K562 (cell line): ENCODE results near the gene SH2D4B. TPM values are rescaled to one million over a fixed set of nuclear protein-coding genes. Genes with fewer than 3 reads are reported as not detected.

Experiments
- ATF7 ChIP-seq: fragments of 450-650 bp; IDR thresholded peaks from 2 replicates; pipeline ENCODE4 v1.7.1; 2014; ENCODE audit warnings: mild to moderate bottlenecking, moderate library complexity
- ETV6 ChIP-seq, 3 experiments: fragments of 150-350 bp in 1 of 3; sonication (generic) in 1 of 3; formaldehyde crosslinking in 1 of 3; IDR thresholded peaks; 2 replicates each; pipeline versions ENCODE4 v1.6.1 to v1.8.0; 2014 to 2022; ENCODE audit warnings: borderline replicate concordance in 2 of 3, low read depth in 2 of 3, antibody characterized with exemption in 1 of 3, low read length in 1 of 3, mild to moderate bottlenecking in 1 of 3, missing genetic modification reagents in 1 of 3
- MAFF ChIP-seq: IDR thresholded peaks from 2 replicates; pipeline ENCODE4 v1.6.1; 2012; ENCODE audit warnings: low read length, improper control_type of control experiment
- MAFG ChIP-seq: fragments of 450-650 bp; conservative IDR thresholded peaks from 2 replicates; pipeline ENCODE4 v1.6.1; 2016; ENCODE audit warnings: missing genetic modification characterization, missing compliant biosample characterization
- NCOA6 ChIP-seq: fragments of 450-650 bp; IDR thresholded peaks from 2 replicates; pipeline ENCODE4 v1.6.1; 2017; ENCODE audit warnings: mild to moderate bottlenecking
- NEUROD1 ChIP-seq: fragments of 150-350 bp; IDR thresholded peaks from 2 replicates; pipeline ENCODE4 v1.6.1; 2014; ENCODE audit warnings: borderline replicate concordance, low read length, low read depth; ENCODE audit not compliant: partially characterized antibody
- PTRF ChIP-seq: fragments of 450-650 bp; IDR thresholded peaks from 2 replicates; pipeline ENCODE4 v1.6.1; 2016; ENCODE audit warnings: mild to moderate bottlenecking, missing genetic modification characterization, missing compliant biosample characterization
- RFX7 ChIP-seq: fragments of 250-450 bp; sonication (Bioruptor Pico); IDR thresholded peaks from 2 replicates; pipeline ENCODE4 v1.5.1; 2021; ENCODE audit warnings: mild to moderate bottlenecking
- SMARCE1 ChIP-seq: fragments of 450-650 bp; IDR thresholded peaks from 2 replicates; pipeline ENCODE4 v1.7.1; 2016; ENCODE audit warnings: mild to moderate bottlenecking
- SPI1 ChIP-seq: IDR thresholded peaks from 2 replicates; pipeline ENCODE4 v1.6.1; 2011; ENCODE audit warnings: low read depth, low read length, control low read depth, borderline replicate concordance
- SRSF9 ChIP-seq: fragments of 200-400 bp; formaldehyde crosslinking; IDR thresholded peaks from 2 replicates; pipeline ENCODE4 v1.6.1; 2017; ENCODE audit warnings: low read depth, low read length, borderline replicate concordance
- STAT5B ChIP-seq: fragments of 250-450 bp; sonication (Bioruptor Pico); IDR thresholded peaks from 2 replicates; pipeline ENCODE4 v1.8.0; 2021; ENCODE audit warnings: mild to moderate bottlenecking, inconsistent platforms
- TAF9B ChIP-seq: fragments of 450-650 bp; IDR thresholded peaks from 2 replicates; pipeline ENCODE4 v1.6.1; 2018; ENCODE audit warnings: mild to moderate bottlenecking; ENCODE audit not compliant: partially characterized antibody
- TBL1XR1 ChIP-seq, 2 experiments: IDR thresholded peaks; 2 replicates each; pipeline ENCODE4 v1.6.1; 2012; ENCODE audit warnings: improper control_type of control experiment in 2 of 2, low read length in 2 of 2, mild to moderate bottlenecking in 1 of 2
- ZEB2 ChIP-seq: fragments of 450-650 bp; IDR thresholded peaks from 2 replicates; pipeline ENCODE4 v1.6.1; 2016
- polyA plus RNA-seq, 8 experiments: library from polyadenylated mRNA; depleted of rRNA in 4 of 8; stranded (reverse) in 5 of 8; unstranded in 3 of 8; fragments of >200 nt; fragmentation: Nextera tagmentation in 2 of 8; fragmentation: Illumina TruSeq in 1 of 8; extraction: Ambion mirVana in 2 of 8; extraction: Trizol in 1 of 8; gene quantifications; 2 replicates each; pipeline versions ENCODE4 v1.2.1 to v1.2.3, GENCODE V29; 2011 to 2014; ENCODE audit warnings: inconsistent platforms in 1 of 8, missing spikeins in 1 of 8
- total RNA-seq, 7 experiments: library from RNA; depleted of rRNA in 6 of 7; stranded (reverse); fragments of >200 nt in 6 of 7; fragmentation: Illumina TruSeq in 2 of 7; extraction: Trizol in 2 of 7; gene quantifications; 2 replicates each; pipeline versions ENCODE4 v1.2.1 to v1.2.3, GENCODE V29; 2011 to 2021; ENCODE audit warnings: low replicate concordance in 1 of 7
- TF ChIP-seq, protein P1 (sequence below), 2 experiments: IDR thresholded peaks; 2 replicates each; pipeline ENCODE4 v1.6.1; 2012; ENCODE audit warnings: improper control_type of control experiment in 2 of 2, low read depth in 2 of 2, low read length in 2 of 2, borderline replicate concordance in 1 of 2
- TF ChIP-seq, protein P2 (sequence below): fragments of 450-650 bp; IDR thresholded peaks from 2 replicates; pipeline ENCODE4 v1.6.1; 2016; ENCODE audit warnings: low read depth

Gene SH2D4B
- total and polyA plus RNA-seq, 9 of the 15 experiments (the other 6 are each of a cell fraction or from before 2014, with no cell fraction given) = 0.03 to 0.14 (median 0.04) TPM; not detected in 4

DNA sequence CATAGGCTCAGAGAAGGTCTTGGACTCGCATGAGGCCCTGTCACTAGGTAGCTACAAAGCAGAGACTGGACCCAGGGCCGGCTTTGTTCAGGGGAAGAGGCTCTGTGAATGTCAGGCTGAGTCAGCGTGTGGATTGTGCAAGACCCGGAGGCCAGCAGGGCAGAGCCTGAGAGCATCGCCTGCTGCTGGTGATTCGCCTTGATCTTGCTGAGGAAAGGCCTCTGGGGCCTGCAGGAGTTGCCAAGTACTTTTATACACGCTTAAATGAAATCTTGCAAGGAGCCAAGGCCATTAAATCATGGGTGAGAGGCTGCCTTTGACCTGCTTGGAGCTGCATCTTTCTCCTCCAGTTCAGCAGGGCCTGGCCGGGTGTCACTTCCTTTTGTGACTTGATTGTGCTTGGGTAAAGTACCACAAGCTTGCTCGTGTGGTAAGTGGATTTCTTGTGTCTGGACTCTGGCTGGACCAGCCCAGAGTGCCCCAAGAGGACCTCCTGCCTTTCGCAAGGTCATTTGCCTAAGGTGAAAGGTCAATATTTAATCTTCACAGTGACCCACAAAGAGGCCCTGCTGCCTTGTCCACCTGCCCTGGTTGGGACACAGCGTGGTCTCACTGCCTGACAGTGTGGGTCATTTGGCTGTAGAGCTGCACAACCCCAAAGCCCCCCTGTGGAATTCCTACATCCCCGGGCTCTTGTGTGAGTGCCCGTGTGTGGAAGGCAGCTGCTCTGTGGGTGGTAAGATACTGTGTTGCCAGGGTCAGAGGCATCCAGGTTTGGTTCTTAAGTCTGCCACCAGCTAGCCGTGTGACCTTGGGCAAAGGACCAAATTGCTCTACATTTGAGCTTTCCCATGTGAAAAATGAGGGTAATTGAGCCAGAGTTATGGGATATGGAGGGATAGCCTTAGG, 38.6 kb upstream of the SH2D4B start (continued):
- TF ChIP-seq, protein P1, sequence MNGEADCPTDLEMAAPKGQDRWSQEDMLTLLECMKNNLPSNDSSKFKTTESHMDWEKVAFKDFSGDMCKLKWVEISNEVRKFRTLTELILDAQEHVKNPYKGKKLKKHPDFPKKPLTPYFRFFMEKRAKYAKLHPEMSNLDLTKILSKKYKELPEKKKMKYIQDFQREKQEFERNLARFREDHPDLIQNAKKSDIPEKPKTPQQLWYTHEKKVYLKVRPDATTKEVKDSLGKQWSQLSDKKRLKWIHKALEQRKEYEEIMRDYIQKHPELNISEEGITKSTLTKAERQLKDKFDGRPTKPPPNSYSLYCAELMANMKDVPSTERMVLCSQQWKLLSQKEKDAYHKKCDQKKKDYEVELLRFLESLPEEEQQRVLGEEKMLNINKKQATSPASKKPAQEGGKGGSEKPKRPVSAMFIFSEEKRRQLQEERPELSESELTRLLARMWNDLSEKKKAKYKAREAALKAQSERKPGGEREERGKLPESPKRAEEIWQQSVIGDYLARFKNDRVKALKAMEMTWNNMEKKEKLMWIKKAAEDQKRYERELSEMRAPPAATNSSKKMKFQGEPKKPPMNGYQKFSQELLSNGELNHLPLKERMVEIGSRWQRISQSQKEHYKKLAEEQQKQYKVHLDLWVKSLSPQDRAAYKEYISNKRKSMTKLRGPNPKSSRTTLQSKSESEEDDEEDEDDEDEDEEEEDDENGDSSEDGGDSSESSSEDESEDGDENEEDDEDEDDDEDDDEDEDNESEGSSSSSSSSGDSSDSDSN (IDR thresholded peaks at IDR 0.05; ENCODE audit: borderline replicate concordance in 1 of 2, low read depth in 2 of 2, low read length in 2 of 2) = peak; percentile 80 to 94; a peak in 3 of 4 replicates
- TF ChIP-seq, protein P2, sequence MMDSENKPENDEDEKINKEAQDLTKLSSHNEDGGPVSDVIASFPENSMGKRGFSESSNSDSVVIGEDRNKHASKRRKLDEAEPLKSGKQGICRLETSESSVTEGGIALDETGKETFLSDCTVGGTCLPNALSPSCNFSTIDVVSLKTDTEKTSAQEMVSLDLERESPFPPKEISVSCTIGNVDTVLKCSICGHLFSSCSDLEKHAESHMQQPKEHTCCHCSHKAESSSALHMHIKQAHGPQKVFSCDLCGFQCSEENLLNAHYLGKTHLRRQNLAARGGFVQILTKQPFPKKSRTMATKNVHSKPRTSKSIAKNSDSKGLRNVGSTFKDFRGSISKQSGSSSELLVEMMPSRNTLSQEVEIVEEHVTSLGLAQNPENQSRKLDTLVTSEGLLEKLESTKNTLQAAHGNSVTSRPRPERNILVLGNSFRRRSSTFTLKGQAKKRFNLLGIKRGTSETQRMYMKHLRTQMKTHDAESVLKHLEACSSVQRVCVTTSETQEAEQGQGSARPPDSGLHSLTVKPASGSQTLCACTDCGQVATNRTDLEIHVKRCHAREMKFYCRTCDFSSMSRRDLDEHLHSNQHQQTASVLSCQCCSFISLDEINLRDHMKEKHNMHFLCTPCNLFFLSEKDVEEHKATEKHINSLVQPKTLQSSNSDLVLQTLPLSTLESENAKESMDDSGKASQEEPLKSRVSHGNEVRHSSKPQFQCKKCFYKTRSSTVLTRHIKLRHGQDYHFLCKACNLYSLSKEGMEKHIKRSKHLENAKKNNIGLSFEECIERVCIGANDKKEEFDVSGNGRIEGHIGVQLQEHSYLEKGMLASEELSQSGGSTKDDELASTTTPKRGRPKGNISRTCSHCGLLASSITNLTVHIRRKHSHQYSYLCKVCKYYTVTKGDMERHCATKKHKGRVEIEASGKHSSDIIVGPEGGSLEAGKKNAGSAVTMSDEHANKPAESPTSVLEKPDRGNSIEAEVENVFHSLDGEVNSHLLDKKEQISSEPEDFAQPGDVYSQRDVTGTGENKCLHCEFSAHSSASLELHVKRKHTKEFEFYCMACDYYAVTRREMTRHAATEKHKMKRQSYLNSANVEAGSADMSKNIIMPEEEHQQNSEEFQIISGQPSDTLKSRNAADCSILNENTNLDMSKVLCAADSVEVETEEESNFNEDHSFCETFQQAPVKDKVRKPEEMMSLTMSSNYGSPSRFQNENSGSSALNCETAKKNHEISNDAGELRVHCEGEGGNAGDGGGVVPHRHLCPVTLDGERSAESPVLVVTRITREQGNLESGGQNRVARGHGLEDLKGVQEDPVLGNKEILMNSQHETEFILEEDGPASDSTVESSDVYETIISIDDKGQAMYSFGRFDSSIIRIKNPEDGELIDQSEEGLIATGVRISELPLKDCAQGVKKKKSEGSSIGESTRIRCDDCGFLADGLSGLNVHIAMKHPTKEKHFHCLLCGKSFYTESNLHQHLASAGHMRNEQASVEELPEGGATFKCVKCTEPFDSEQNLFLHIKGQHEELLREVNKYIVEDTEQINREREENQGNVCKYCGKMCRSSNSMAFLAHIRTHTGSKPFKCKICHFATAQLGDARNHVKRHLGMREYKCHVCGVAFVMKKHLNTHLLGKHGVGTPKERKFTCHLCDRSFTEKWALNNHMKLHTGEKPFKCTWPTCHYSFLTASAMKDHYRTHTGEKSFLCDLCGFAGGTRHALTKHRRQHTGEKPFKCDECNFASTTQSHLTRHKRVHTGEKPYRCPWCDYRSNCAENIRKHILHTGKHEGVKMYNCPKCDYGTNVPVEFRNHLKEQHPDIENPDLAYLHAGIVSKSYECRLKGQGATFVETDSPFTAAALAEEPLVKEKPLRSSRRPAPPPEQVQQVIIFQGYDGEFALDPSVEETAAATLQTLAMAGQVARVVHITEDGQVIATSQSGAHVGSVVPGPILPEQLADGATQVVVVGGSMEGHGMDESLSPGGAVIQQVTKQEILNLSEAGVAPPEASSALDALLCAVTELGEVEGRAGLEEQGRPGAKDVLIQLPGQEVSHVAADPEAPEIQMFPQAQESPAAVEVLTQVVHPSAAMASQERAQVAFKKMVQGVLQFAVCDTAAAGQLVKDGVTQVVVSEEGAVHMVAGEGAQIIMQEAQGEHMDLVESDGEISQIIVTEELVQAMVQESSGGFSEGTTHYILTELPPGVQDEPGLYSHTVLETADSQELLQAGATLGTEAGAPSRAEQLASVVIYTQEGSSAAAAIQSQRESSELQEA = no peak
- no peak for TF ChIP-seq STAT5B
- TF ChIP-seq SMARCE1 = peak; percentile 84
- peak; percentile 72 for TF ChIP-seq NEUROD1
- TF ChIP-seq MAFG (tag) = peak; percentile 84
- 0 out of 4 replicates have a peak, but pooled peaks of 1 of the 2 experiments have one; percentile 26 for TF ChIP-seq ETV6 (IDR thresholded peaks at IDR 0.05; ENCODE audit: borderline replicate concordance in 1 of 2, low read depth in 2 of 2, low read length in 1 of 2)
- no peak for TF ChIP-seq ETV6 (CRISPR knock-in tag; IDR thresholded peaks at IDR 0.05; ENCODE audit: borderline replicate concordance)
- peak; percentile 50 for TF ChIP-seq ATF7
- TF ChIP-seq SPI1 = no peak
- TF ChIP-seq TAF9B = no peak
- peak in 1 of 2 experiments; percentile 36; a peak in 1 of 4 replicates for TF ChIP-seq TBL1XR1 (IDR thresholded peaks at IDR 0.05; ENCODE audit: low read length in 2 of 2)
- TF ChIP-seq SRSF9 = no peak
- TF ChIP-seq PTRF (tag) = no peak
- TF ChIP-seq RFX7 (CRISPR knock-in tag) = no peak
- 0 out of 2 replicates have a peak, but pooled peaks have one; percentile 29 for TF ChIP-seq ZEB2
- TF ChIP-seq MAFF = peak; percentile 54
- no peak for TF ChIP-seq NCOA6
